ENCODE data around the gene SNX15. TPM values are rescaled to one million over a fixed set of nuclear protein-coding genes. Genes with fewer than 3 reads are reported as not detected.

SNX15 gene
- total and polyA plus RNA-seq, 2 donors (not counting 1 experiment from before 2014, with no cell fraction given) = 26.0 to 28.5 TPM

GRCh38 chr11:65057526-65057925 is 30.3 kb downstream of the SNX15 start:
- Histone ChIP-seq H3K79me2 (ENCODE audit: control insufficient read depth, insufficient read depth, low read length) (no peaks in the 10 kb centered on the region), H3K9me3 (ENCODE audit: control extremely low read depth in 1 of 3, control insufficient read depth in 2 of 3, insufficient read depth in 1 of 3, low read length in 2 of 3) (peaks cover 0 to 3% (median 0%) of the 10 kb centered on the region in 3 donors), H4K20me1 (ENCODE audit: control insufficient read depth, insufficient read depth, low read length, poor library complexity, severe bottlenecking) (no peaks in the 10 kb centered on the region), H3K27me3 (replicated peaks in 1 of 4; ENCODE audit: control extremely low read depth in 1 of 4, control insufficient read depth in 3 of 4, insufficient read depth in 4 of 4, low read length in 3 of 4) (peaks cover 0 to 2% (median 1%) of the 10 kb centered on the region in 4 experiments), H3K4me1 (ENCODE audit: control insufficient read depth in 2 of 2, insufficient read depth in 2 of 2, low read length in 2 of 2) (peaks cover 10 to 14% of the 10 kb centered on the region in 2 donors), H2AFZ (ENCODE audit: insufficient read depth, low read depth, low read length, poor library complexity, severe bottlenecking) (no peak overlapping the region), H3K27ac (ENCODE audit: low read length in 2 of 2) (no peak overlapping the region), H3K36me3 (replicated peaks in 1 of 2; ENCODE audit: control extremely low read depth in 1 of 2, control insufficient read depth in 1 of 2, extremely low read depth in 1 of 2, insufficient read depth in 2 of 2, low read length in 1 of 2) (no peaks in the 10 kb centered on the region), H3K9ac (ENCODE audit: low read length) (no peak overlapping the region), H3K4me2 (replicated peaks; ENCODE audit: low read depth, low read length, poor library complexity, severe bottlenecking) (no peak overlapping the region), H3K4me3 (ENCODE audit: control extremely low read depth in 1 of 5, extremely low read depth in 1 of 5, insufficient read depth in 1 of 5, low read depth in 2 of 5, low read length in 4 of 5) (no peak overlapping the region)
- ATAC-seq (ENCODE audit: low read depth) (no peak), DNase-seq (no peak)
- Mint-ChIP-seq H3K4me3 (no peak overlapping the region), H3K27me3 (no peaks in the 10 kb centered on the region), H3K27ac (no peak overlapping the region), H3K9me3 (ENCODE audit: insufficient read depth) (no peaks in the 10 kb centered on the region), H3K4me1 (peaks cover 17% of the 10 kb centered on the region)
- ChIA-PET POLR2A (interaction anchor here (0.7 kb wide), 1 partner anchor 36 kb away, joined by 4 read pairs; no protein-coding TSS in a partner anchor), CTCF (interaction anchor here (1.3 kb wide), 1 partner anchor 43 kb away, joined by 3 read pairs; the partner anchor contains the start of gene ARL2)
- WGBS (ENCODE audit: insufficient coverage) = 98% methylated on average over 4 of the region's 7 CpGs
- intact Hi-C loops (cut with micrococcal nuclease) = no loop called here
- no peak for TF ChIP-seq EZH2 (IDR thresholded peaks at IDR 0.05; ENCODE audit: borderline replicate concordance, insufficient read depth, low read depth, low read length, poor library complexity, severe bottlenecking)
- TF ChIP-seq, protein P1, sequence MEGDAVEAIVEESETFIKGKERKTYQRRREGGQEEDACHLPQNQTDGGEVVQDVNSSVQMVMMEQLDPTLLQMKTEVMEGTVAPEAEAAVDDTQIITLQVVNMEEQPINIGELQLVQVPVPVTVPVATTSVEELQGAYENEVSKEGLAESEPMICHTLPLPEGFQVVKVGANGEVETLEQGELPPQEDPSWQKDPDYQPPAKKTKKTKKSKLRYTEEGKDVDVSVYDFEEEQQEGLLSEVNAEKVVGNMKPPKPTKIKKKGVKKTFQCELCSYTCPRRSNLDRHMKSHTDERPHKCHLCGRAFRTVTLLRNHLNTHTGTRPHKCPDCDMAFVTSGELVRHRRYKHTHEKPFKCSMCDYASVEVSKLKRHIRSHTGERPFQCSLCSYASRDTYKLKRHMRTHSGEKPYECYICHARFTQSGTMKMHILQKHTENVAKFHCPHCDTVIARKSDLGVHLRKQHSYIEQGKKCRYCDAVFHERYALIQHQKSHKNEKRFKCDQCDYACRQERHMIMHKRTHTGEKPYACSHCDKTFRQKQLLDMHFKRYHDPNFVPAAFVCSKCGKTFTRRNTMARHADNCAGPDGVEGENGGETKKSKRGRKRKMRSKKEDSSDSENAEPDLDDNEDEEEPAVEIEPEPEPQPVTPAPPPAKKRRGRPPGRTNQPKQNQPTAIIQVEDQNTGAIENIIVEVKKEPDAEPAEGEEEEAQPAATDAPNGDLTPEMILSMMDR (IDR thresholded peaks at IDR 0.05) = no peak

- no peak overlapping the region for H3K9ac ChIP-seq (ENCODE audit: low read length)
- no peaks in the 10 kb centered on the region for H3K36me3 ChIP-seq (replicated peaks in 1 of 2; ENCODE audit: control extremely low read depth in 1 of 2, control insufficient read depth in 1 of 2, extremely low read depth in 1 of 2, insufficient read depth in 2 of 2, low read length in 1 of 2)
- Mint-ChIP-seq H3K27ac (no peak overlapping the region), H3K9me3 (ENCODE audit: insufficient read depth) (no peaks in the 10 kb centered on the region), H3K4me1 (peaks cover 17% of the 10 kb centered on the region), H3K27me3 (no peaks in the 10 kb centered on the region), H3K4me3 (no peak overlapping the region)
- DNase-seq = no peak
- TF ChIP-seq, protein P1 (IDR thresholded peaks at IDR 0.05) = no peak
- TF ChIP-seq EZH2 (IDR thresholded peaks at IDR 0.05; ENCODE audit: borderline replicate concordance, insufficient read depth, low read depth, low read length, poor library complexity, severe bottlenecking) = no peak
- H3K79me2 ChIP-seq (ENCODE audit: control insufficient read depth, insufficient read depth, low read length) = no peaks in the 10 kb centered on the region
- no peak overlapping the region for H2AFZ ChIP-seq (ENCODE audit: insufficient read depth, low read depth, low read length, poor library complexity, severe bottlenecking)
- 93% methylated on average over 12 of the region's 13 CpGs for WGBS (ENCODE audit: insufficient coverage)
- no peak overlapping the region for H3K27ac ChIP-seq (ENCODE audit: low read length in 2 of 2)
- H3K27me3 ChIP-seq (replicated peaks in 1 of 4; ENCODE audit: control extremely low read depth in 1 of 4, control insufficient read depth in 3 of 4, insufficient read depth in 4 of 4, low read length in 3 of 4) = peaks cover 0 to 2% (median 1%) of the 10 kb centered on the region in 4 experiments
- H3K4me1 ChIP-seq (ENCODE audit: control insufficient read depth in 2 of 2, insufficient read depth in 2 of 2, low read length in 2 of 2) = peaks cover 10 to 14% of the 10 kb centered on the region in 2 donors
- POLR2A ChIA-PET = no interaction called here
- no peak for ATAC-seq (ENCODE audit: low read depth)
- intact Hi-C loops (cut with micrococcal nuclease) = no loop called here
- CTCF ChIA-PET = no interaction called here
- H4K20me1 ChIP-seq (ENCODE audit: control insufficient read depth, insufficient read depth, low read length, poor library complexity, severe bottlenecking) = no peaks in the 10 kb centered on the region
- peaks cover 0 to 3% (median 0%) of the 10 kb centered on the region in 3 donors for H3K9me3 ChIP-seq (ENCODE audit: control extremely low read depth in 1 of 3, control insufficient read depth in 2 of 3, insufficient read depth in 1 of 3, low read length in 2 of 3)
- H3K4me2 ChIP-seq (replicated peaks; ENCODE audit: low read depth, low read length, poor library complexity, severe bottlenecking) = no peak overlapping the region
- H3K4me3 ChIP-seq (ENCODE audit: control extremely low read depth in 1 of 5, extremely low read depth in 1 of 5, insufficient read depth in 1 of 5, low read depth in 2 of 5, low read length in 4 of 5) = no peak overlapping the region
Measured at GRCh38 chr11:65058012-65058411, 30.8 kb downstream of the SNX15 start.

Data from B cell (primary cell).